NOMO-1 (cell line): Measurements from ENCODE around the gene CAPN8.

Experiments
- DNase-seq, 2 experiments: peaks; one replicate each; lab custom pipeline; 2025; ENCODE audit not compliant: unreplicated experiment in 2 of 2; lab: John Stamatoyannopoulos, UW

CAPN8 gene

GRCh38 chr1:223620297-223620897 lies 45.1 kb downstream of the CAPN8 start:
- no peak for DNase-seq

- no peak for DNase-seq
Observed at GRCh38 chr1:223618680-223619079, 46.8 kb downstream of the CAPN8 start.

- DNase-seq, result no peak
Observed at GRCh38 chr1:223617323-223618070, 48.0 kb downstream of the CAPN8 start.

DNA sequence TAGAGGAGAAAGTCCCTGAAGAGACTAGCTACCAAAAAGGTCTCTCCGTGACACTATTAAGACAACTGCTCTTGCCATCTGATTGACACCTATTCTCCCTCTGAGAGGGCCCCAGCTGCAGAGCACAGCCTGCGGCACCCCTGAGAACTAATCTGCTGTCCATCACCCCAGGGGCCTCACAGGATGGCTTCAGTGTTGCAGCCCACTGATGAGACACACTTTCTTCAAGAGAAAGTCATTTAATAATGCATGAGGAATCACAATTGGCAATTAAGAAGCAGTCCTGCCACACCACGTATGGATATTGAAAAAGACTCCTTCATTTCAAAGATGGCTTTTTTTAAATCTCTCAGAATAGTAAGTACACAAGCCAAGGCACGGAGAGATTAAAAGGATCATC lies 48.9 kb downstream of the CAPN8 start:
- no peak for DNase-seq

DNA sequence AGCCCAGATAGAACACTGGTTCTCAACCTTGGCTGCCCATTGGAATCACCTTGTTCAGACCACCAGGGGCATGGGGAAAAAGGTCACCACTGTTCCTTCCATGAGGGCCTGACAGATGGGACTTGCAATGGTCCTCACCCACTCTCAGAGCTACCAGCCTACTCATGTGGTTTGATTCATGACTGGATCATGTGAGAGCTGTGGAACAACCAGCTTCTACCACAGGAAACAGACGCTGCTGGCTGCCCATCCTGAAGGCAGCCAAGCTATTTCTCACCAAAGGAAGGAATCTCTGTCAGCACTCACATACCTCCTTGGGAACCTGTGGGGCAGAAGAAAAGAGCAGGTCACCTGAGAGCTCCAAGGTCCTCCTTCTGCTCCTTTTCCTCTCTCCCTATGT lies 53.6 kb downstream of the CAPN8 start:
- no peak for DNase-seq

GRCh38 chr1:223609977-223610376 lies 55.5 kb downstream of the CAPN8 start:
- no peak for DNase-seq

- no peak for DNase-seq
Observed at GRCh38 chr1:223609066-223609465, 56.4 kb downstream of the CAPN8 start.

DNA sequence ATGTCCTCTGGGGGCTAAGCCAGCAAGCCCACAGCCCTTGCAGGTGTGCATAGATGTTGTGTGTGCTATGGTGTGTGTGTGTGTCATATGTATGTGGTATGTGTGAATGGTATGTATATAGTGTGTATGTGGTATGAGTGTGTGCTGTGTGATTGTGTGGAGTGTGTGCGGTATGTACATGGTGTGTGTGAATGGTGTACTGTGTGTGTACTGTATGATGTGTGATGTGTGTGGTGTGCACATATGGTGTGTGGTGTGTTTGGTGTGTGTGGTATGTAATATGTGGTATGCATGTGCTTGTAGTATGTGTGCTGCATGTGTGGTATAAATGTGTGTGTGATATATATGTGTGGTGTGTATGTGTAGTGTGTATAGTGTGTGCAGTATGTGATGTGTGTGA lies 107.0 kb downstream of the CAPN8 start:
- DNase-seq, result no peak

GRCh38 chr1:223557130-223557475 lies 108.4 kb downstream of the CAPN8 start:
- DNase-seq, result no peak

GRCh38 chr1:223556414-223557129 lies 108.9 kb downstream of the CAPN8 start:
- peak; percentile 31 to 49 for DNase-seq

- no peak for DNase-seq
Observed at GRCh38 chr1:223553957-223554356, 111.5 kb downstream of the CAPN8 start.

GRCh38 chr1:223551610-223552009 lies 113.9 kb downstream of the CAPN8 start:
- peak in 1 of 2 experiments; percentile 0 for DNase-seq

GRCh38 chr1:223549740-223550139 lies 115.8 kb downstream of the CAPN8 start:
- DNase-seq, result no peak

DNA sequence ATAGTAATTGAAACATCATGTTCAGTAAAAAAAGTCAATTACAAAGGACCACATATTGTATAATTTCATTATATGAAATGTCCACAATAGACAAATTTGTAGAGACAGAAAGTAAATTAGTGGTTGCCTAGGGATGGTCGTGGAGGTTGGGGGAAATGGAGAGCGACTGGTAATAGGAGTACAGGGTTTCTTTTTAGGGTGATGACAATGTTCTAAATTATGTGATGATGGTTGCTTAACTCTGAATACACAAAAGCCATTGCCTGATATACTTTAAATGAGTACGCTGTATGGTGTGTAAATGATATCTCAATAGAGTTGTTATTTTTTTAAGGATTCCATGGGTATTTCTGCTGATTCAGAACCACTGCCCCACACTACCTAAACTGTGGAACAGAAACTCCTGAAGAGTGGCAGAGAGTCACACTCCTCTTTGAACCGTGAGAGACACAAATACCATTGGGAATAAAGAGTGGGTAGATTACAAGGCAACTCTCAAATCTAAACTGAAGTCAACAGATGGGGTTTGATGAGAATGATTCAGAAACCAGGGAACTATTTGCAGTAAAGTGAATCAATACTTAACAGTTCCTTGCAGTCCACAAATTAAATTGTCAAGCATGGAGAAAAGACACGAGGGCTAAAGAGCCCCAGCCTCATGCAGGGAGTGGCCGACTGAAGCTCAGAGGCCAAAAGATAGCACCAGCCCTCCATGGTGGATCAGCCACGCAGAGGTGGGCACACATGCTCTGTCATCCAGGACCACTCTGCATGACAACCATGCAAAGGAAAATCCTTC lies 118.0 kb downstream of the CAPN8 start:
- DNase-seq, result no peak

DNA sequence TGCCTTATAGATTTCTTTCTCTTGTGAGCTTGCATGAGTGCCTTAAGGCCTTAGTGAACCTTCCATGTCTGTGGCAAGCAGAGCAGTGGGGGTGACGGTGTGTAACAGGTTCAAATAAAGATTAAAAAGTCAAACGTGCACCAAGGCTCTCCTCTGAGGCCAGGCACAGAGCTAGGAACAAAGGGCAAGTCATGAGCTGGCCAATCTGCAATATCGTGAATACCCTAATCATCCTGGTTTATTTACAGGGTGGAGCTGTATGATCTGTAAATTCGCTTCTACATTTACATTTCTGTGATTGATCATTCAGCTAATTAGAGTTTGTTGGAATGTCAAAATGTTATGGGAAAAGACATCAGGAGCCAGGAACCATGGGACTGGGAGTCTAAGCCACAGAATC lies 120.2 kb downstream of the CAPN8 start:
- no peak for DNase-seq

- no peak for DNase-seq
Observed at GRCh38 chr1:223543560-223543959, 121.9 kb downstream of the CAPN8 start.

GRCh38 chr1:223542831-223543230 lies 122.7 kb downstream of the CAPN8 start:
- DNase-seq, result no peak

GRCh38 chr1:223540485-223541106 lies 124.9 kb downstream of the CAPN8 start:
- no peak for DNase-seq

DNA sequence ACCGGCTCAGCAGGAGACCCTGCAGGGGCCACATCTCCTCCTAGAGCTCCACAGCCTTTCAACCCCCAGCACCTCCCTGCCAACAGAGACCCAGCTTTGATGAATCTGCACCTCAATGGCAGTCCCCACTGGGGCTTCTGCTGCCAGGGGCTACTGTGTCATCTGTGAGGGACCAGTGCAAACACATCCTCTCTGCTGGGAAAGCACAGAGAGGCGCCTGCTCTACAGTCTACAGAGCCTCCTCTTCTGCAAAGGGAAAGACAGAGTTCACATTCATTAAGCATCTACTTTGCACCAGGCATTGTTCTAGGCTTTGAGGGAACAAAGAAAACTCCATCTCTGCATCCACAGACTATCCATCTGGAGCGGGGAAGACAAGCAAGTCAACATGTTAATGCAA lies 125.8 kb downstream of the CAPN8 start:
- DNase-seq, result no peak

DNA sequence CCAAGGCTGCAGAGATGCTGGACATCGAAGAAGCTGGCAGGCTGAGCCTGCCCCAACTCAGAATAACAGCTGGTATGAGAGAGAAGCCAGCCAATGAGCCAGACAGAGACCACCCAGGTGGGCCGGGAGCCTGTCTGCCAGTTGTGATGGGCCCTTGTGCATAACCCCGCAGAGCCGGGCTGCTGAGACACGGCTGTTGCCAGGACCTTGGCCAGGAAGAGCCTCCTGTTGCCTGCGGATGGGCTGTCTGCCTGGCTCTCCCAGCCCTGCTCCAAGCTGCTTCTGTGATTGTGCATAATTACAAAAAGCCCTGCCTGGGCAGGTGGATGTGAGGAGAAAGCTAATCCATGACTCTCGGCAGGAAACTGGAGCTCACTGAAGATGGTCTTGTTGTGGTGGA lies 126.5 kb downstream of the CAPN8 start:
- no peak for DNase-seq

GRCh38 chr1:223535319-223535718 lies 130.2 kb downstream of the CAPN8 start:
- DNase-seq, result no peak
